ENCODE results near the gene KIAA0586.
"Not testable (repeated sequence)": the region's sequence is repeated elsewhere in the genome, so short reads cannot be mapped to it uniquely, and the experiment has no call there.

Gene KIAA0586

DNA sequence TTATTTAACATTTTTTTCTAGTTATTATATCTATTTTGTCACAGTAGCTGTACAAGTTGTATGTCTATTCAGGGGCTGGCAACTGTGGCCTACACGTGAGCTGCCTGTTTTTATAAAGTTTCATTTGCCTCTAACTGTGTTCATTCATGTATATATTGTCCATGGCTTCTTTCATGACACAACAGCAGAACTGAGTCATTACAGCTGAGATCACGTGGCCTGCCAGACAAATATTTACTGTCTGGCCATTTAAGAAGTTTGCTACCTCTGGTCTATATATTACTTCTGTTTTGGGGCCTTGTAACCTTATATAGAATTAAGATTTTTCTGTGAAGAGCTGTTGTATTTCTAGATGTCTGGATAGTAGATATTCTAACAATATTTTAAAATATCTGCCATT, 37.9 kb downstream of the KIAA0586 start:
- DNase-seq, result no peak

- no peak for DNase-seq
Observed at GRCh38 chr14:58466459-58466858, 38.9 kb downstream of the KIAA0586 start.

GRCh38 chr14:58467575-58467974, 40.1 kb downstream of the KIAA0586 start:
- no peak for DNase-seq

DNA sequence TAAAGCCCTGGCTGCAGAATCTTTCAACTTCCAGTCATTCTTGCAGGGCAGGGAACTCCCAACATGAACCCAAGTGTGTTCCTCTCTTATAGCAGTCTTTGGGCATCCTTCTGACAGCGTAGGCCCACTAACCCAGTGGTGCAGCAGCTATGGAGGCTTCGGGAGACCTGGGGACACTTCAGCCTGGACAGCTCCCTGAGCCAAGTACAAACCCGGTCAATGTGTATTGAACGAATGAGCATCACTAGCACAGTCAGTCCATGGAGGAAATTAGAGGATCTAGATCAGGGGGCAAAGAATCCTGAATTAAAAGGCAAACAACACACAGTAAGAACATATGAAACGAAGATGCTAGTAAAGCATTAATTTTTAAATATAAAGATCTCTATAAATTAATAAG, 41.8 kb downstream of the KIAA0586 start:
- no peak for DNase-seq

DNA sequence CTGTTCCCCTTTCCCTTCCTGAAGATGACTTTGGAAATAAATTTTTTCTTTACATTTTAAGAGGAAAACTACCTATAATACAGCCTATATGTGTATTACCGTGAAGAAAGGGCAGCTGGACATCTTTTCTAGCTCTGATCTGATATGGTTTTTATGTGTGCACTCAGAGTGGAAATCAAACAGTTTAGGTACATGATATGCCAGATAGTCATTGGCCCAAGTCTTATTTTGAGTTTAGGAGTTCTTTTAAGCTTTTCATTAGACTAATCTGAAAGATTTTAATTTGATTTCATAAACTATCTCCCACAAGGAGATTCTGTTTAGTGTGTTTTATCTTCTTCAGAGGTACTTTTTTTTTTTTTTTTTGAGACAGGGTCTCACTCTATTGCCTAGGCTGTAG, 48.8 kb downstream of the KIAA0586 start:
- no peak for DNase-seq

DNA sequence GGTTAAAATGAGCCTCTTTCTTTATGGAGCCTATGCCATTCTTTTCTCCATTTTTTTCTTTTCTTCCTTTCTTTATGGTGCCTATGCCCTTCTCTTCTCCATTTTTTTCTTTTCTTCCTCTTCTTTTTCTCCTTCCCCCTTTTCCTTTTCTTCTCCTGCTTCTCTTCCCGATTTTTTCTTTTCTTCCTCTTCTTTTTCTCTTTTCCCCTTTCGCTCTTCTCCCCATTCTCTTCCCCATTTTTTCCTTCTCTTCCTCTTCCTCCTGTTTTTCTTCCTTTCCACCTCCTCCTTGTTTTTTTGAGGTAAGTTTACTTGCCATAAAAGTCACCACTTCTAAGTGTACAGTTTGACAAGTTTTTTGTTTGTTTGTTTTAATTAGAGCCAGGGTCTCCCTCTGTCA, 50.1 kb downstream of the KIAA0586 start:
- no peak for DNase-seq

DNA sequence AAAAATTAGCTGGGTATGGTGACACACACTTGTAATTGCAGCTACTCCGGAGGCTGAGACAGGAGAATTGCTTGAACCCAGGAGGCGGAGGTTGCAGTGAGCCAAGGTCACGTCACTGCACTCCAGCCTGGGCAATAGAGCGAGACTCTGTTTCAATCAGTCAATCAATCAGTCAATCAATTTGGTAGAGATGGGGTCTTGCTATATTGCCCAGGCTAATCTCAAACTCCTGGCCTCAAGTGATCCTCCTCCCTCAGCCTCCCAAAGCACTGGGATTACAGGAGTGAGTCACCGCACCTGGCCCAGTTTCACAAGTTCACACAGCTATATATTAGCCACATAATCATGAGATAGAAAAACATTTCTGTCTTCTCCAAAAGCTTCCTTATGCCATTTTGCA, 50.8 kb downstream of the KIAA0586 start:
- DNase-seq, result not testable (repeated sequence)

- no peak for DNase-seq
Observed at GRCh38 chr14:58479975-58480374, 52.5 kb downstream of the KIAA0586 start.

DNA sequence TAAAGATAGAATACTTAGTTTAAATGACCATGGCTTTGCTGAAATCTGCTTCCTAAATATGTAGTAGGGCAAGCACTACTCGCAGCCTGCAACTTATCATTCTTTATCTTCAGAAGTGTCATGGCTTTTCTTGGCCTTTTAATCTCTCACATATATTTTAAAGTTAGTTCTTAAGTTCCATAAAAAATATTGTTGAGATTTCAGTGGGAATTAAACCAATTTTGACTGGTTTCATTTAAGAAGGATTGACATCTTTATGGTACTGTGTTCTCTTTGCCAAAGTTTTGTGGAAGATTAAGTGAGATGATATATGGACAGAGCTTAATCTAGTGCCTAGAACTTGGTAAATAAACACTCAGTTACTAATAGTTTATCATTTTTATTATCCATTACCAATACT, 56.7 kb downstream of the KIAA0586 start:
- DNase-seq, result no peak

GRCh38 chr14:58488550-58488949, 61.0 kb downstream of the KIAA0586 start:
- DNase-seq, result no peak

GRCh38 chr14:58491593-58491992, 64.1 kb downstream of the KIAA0586 start:
- DNase-seq, result no peak

DNA sequence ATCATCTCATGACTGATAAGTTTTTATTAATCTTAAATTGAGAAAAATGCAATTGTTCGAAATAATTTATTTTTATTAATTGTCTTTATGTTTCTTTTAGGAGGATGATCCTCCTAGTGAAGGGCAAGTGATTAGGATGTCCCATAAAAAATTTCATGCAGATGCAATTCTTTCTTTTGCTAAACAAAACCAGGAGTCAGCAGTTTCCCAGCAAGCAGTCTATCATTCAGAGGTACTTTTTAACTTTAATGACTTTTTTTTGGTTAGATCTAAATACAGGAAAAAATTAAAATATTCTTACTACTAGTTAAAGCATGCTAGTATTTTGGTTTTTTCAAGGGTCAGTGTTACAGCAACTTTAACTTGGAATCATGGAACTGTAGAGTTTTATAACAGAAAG, 64.5 kb downstream of the KIAA0586 start:
- DNase-seq, result no peak

- DNase-seq, result peak in 4 of 6 experiments; percentile 6 to 60 (median 36)
Observed at GRCh38 chr14:58501214-58501816, 73.8 kb downstream of the KIAA0586 start.

DNA sequence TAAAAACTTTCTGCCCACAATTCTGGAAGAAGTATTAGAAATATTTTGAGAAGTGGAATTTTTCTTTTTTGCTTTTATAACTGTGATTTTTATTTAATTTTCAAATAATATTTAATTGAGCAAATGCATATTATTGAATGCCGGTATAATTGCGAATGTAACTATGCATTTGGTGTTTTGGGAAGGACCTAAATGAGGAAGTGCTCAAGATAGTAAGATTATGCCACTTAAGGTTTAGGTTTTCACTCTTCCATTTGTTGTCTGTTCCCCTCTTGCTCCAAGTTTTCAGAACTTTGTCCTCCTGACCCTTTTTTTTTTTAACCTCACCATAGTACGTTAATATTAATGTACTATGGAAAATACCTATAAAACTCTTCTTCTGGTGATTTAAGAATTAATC, 85.8 kb downstream of the KIAA0586 start:
- DNase-seq, result no peak

DNA sequence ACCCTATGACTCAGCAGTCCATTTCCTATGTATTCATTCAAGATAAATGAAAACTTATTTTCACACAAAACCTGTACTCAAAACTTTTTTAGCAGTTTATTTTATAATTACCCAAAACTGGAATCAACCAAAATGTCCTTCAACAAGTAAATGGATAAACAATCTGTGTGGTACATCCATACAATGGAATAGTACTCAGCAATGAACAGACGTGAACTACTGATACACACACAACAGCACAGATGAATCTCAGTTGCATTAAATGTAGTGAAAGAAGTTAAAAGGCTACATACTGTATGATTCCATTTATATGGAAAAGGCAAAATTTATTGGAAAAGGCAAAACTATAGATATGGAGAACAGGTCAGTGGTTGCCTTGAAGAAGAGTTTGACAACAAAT, 90.1 kb downstream of the KIAA0586 start:
- no peak for DNase-seq

DNA sequence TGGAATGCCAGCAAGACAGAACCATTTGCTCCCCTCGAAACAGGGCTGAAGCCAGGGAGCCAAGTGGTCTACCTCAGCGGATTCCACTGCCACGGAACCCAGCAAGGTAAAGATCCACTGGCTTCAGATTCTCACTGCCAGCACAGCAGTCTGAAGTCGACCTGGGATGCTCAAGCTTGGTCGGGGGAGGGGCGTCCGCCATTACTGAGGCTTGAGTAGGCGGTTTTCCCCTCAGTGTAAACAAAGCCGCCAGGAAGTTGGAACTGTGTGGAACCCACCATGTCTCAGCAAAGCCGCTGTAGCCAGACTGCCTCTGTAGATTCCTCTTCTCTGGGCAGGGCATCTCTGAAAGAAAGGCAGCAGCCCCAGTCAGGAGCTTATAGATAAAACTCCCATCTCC, 98.2 kb downstream of the KIAA0586 start:
- not testable (repeated sequence) for DNase-seq

GRCh38 chr14:58533446-58533845, 105.9 kb downstream of the KIAA0586 start:
- no peak for DNase-seq

DNA sequence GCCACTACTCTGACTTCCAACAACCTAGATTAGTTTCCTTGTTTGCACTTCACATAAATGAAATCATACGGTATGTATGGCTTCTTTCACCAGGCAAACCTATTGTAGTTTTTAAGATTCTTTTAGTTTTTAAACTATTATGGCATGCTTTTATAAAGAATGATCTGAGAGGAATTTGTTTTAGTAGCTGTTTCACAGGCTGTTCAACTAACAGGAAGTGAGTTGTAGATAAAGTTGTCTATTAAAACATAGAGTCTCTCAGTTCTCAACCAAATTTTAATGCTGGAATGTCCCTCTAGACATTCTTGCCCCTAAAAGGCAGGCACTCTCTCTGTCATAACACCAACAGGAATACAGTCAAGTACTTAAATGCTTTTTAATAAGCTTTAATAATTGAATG, 107.5 kb downstream of the KIAA0586 start:
- DNase-seq, result no peak

- DNase-seq, result no peak
Observed at GRCh38 chr14:58537004-58537403, 109.5 kb downstream of the KIAA0586 start.

DNA sequence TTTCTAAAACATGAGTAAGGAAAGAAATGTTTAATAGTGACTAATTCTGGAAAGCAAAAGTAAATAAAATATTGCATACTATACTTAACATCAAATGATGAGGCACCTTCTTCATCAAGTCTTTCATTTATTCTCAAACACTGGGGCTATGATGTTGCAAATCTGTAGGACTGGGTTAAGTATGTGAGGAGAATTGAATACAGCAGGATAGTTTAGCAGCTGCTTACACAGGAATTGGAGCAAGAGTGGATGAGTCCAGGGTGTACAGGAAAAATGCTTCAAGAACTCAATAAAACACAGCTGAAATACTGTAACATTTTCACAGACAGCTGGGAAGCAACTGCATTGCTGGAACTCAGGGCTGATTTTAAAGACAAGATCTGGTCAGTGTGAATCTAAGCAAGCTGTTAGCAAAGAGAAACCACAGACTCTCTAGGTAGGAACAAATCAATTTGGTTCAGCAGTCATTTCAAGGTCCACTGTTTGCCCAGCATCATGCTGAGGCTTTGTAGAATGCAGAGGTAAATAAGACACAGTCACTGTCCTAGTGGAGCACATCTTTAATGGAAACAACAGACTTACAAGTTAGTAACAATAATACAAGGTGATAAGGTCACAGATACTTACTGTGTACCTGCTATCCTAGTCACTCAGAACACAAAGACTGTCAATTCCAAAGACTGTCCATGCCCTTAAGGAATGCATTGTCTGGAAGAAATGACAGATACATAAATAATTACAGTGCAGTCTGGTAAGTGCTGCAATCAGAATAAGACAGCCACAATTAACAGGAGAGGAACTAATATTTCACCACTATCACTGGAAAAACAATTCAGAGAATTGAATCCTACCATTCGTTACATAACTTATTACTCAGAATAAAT, 113.5 kb downstream of the KIAA0586 start:
- DNase-seq, result no peak

- DNase-seq, result no peak
Observed at GRCh38 chr14:58541633-58542022, 114.1 kb downstream of the KIAA0586 start.

DNA sequence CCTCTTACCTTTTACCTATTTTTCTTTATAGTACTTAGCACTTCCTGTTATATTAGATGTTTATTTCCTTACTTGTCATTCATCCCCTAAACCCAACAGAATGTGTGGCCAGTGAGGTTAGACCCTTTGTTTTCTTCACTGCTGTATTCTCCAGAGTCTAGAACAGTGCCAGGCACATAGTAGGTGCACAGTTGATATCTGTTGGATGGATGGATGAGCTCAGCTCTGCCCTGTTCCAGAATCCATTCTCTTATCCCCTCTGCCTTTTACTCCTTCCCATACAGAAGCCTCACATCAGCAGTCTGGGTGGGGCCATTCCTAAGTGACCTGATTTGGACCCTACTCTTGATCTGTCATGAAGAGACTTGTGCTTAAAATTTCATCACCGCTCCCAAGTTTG, 115.7 kb downstream of the KIAA0586 start:
- DNase-seq, result no peak

DNA sequence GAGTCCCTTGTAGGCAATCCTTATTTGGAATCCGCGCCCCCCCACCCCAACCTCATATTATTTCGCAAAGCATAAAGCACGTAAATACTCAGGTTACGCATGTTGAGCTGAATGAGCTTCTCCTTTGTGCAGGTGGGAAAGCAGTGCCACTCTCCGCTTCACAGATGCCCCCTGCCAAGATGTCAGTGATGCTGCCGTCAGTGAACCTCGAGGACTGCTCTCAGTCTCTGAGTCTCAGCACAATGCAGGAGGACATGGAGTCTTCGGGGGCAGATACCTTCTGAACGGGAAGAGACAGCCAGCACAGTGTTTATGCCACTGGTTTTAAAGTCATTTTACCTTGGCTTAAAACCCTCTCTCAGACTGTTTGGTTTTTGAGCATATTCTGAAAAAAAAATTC, 120.1 kb downstream of the KIAA0586 start:
- no peak for DNase-seq

GRCh38 chr14:58549105-58549757, 121.7 kb downstream of the KIAA0586 start:
- no peak for DNase-seq

Data from stimulated activated naive CD4-positive, alpha-beta T cell (primary cell).